HG03521 (cell line): ENCODE results near the gene STEAP4.

Experiments
- ATAC-seq: cut with Tn5 transposase; IDR thresholded peaks from one replicate; pipeline ENCODE4 v1.9.1; 2021; ENCODE audit warnings: mild to moderate bottlenecking, moderate library complexity; ENCODE audit not compliant: unreplicated experiment

Gene STEAP4

GRCh38 chr7:88224601-88225275 is 82.0 kb downstream of the STEAP4 start:
- no peak for ATAC-seq

GRCh38 chr7:88223265-88223664 is 83.4 kb downstream of the STEAP4 start:
- ATAC-seq: no peak
